K562 (cell line): ENCODE results near the gene CD40. TPM values are rescaled to one million over a fixed set of nuclear protein-coding genes. Genes with fewer than 3 reads are reported as not detected.

Experiments used
- ATAC-seq: fragments of 200-7000 bp; cut with Tn5 transposase; 3 replicates; pipeline ENCODE4 v1.9.1; 2020; ENCODE audit warnings: moderate library complexity
- BruUV-seq: library from RNA; stranded (reverse); fragments of 400-500 nt; replicated peaks from 2 replicates; lab custom pipeline; 2021; lab: Mats Ljungman, UMichigan
- CTCF ChIA-PET: fragments of 300-600 bp; formaldehyde crosslinking; extraction: SDS; loops from one replicate; lab custom pipeline; 2021; ENCODE audit warnings: low intra/inter-chr PET ratio; lab: Yijun Ruan, JAX
- POLR2A ChIA-PET: fragments of 300-600, 350-650 bp; sonication (Branson Sonifier 250); formaldehyde crosslinking; extraction: SDS; loops from one replicate; lab custom pipeline; 2021; ENCODE audit warnings: antibody characterized with exemption, inconsistent platforms; lab: Yijun Ruan, JAX
- DNase-seq, 4 experiments: peaks; one replicate each; pipeline versions ENCODE4 v3.0.0 to v3.0.0-alpha.2; 2011 to 2018; ENCODE audit warnings: low spot score in 3 of 4, mixed read lengths in 3 of 4; ENCODE audit errors: extremely low read depth in 1 of 4
- FAIRE-seq: peaks from 2 replicates; lab custom pipeline; 2011; peaks lifted over from hg19 to GRCh38; lab: Jason Lieb, UNC
- H2AFZ ChIP-seq: 2 replicates; pipeline ENCODE4 v1.6.0; 2011; ENCODE audit warnings: low read depth, low read length, control low read depth, inconsistent platforms
- H3K27ac ChIP-seq: fragments of 200-600 bp; 3 replicates; pipeline ENCODE4 v1.8.0; 2011; ENCODE audit warnings: low read depth, mild to moderate bottlenecking, control low read depth, inconsistent platforms, low read length, moderate library complexity, mixed read lengths; ENCODE audit errors: extremely low read depth
- H3K27me3 ChIP-seq, 2 experiments: fragments of 300-600 bp in 1 of 2; 2 replicates in 1 of 2; 3 replicates in 1 of 2; pipeline versions ENCODE4 v1.6.0 to v1.8.0; 2011; ENCODE audit warnings: inconsistent platforms in 2 of 2, low read length in 2 of 2, mild to moderate bottlenecking in 1 of 2, mixed read lengths in 1 of 2, moderate library complexity in 1 of 2; ENCODE audit not compliant: control insufficient read depth in 2 of 2, insufficient read depth in 2 of 2
- H3K36me3 ChIP-seq: fragments of 300-600 bp; 3 replicates; pipeline ENCODE4 v1.8.0; 2011; ENCODE audit warnings: mild to moderate bottlenecking, low read length, inconsistent platforms; ENCODE audit not compliant: control insufficient read depth, insufficient read depth
- H3K4me1 ChIP-seq, 2 experiments: fragments of 200-600 bp in 1 of 2; replicated peaks in 1 of 2; 2 replicates in 1 of 2; 3 replicates in 1 of 2; pipeline versions ENCODE4 v1.5.1 to v1.8.0; 2011; ENCODE audit warnings: inconsistent platforms in 2 of 2, low read length in 2 of 2, mild to moderate bottlenecking in 1 of 2, mixed read lengths in 1 of 2, moderate library complexity in 1 of 2; ENCODE audit not compliant: control insufficient read depth in 2 of 2, insufficient read depth in 2 of 2
- H3K4me2 ChIP-seq: 2 replicates; pipeline ENCODE4 v1.6.1; 2011; ENCODE audit warnings: low read length, control low read depth, inconsistent platforms, mixed read lengths; ENCODE audit not compliant: insufficient read depth
- H3K4me3 ChIP-seq: fragments of 200-600 bp; sonication (generic), shearing (Covaris generic); 2 replicates; pipeline ENCODE4 v1.5.1; 2016; ENCODE audit warnings: control low read depth, inconsistent platforms
- H3K79me2 ChIP-seq: fragments of 200-600 bp; 3 replicates; pipeline ENCODE4 v1.8.0; 2011; ENCODE audit warnings: low read length, inconsistent platforms; ENCODE audit not compliant: control insufficient read depth, insufficient read depth
- H3K9ac ChIP-seq, 2 experiments: 2 replicates each; pipeline versions ENCODE4 v1.6.0 to v1.6.1; 2011; ENCODE audit warnings: low read depth in 2 of 2, low read length in 2 of 2, control low read depth in 1 of 2, inconsistent platforms in 1 of 2, mild to moderate bottlenecking in 1 of 2, mixed read lengths in 1 of 2; ENCODE audit not compliant: insufficient read depth in 1 of 2
- H3K9me1 ChIP-seq: one replicate; pipeline ENCODE4 v1.6.0; 2011; ENCODE audit warnings: inconsistent platforms, mild to moderate bottlenecking, low read length, moderate library complexity; ENCODE audit not compliant: control insufficient read depth, insufficient read depth
- H3K9me3 ChIP-seq: replicated peaks from 2 replicates; pipeline ENCODE4 v1.5.1; 2011; ENCODE audit warnings: low read depth, low read length, inconsistent platforms; ENCODE audit not compliant: control insufficient read depth, insufficient read depth
- H4K20me1 ChIP-seq: replicated peaks from 2 replicates; pipeline ENCODE4 v1.6.1; 2011; ENCODE audit warnings: low read length, inconsistent platforms, mixed read lengths; ENCODE audit not compliant: control insufficient read depth, insufficient read depth
- CBFA2T2 ChIP-seq: fragments of 450-650 bp; conservative IDR thresholded peaks from 2 replicates; pipeline ENCODE4 v1.6.1; 2017; ENCODE audit warnings: mild to moderate bottlenecking
- OTX1 ChIP-seq: fragments of 450-650 bp; formaldehyde crosslinking; IDR thresholded peaks from 2 replicates; pipeline ENCODE4 v1.4.0; 2022; ENCODE audit warnings: mild to moderate bottlenecking
- ZNF282 ChIP-seq: sonication (generic); formaldehyde crosslinking; IDR thresholded peaks from 2 replicates; pipeline ENCODE4 v1.8.1; 2023; ENCODE audit warnings: missing genetic modification reagents
- ZNF41 ChIP-seq: fragments of 250-450 bp; sonication (Bioruptor Pico); conservative IDR thresholded peaks from 2 replicates; pipeline ENCODE4 v1.4.0; 2020; ENCODE audit warnings: mild to moderate bottlenecking
- WGBS: fragments of 100-300 bp; shearing (Covaris generic); methylation state at CpG from one replicate; pipeline ENCODE4 v1.1.6; 2016; ENCODE audit warnings: low coverage, mixed read lengths; ENCODE audit not compliant: insufficient coverage; ENCODE audit errors: missing lambda C conversion rate; 5-methylcytosine and 5-hydroxymethylcytosine counted together
- in situ Hi-C: fragments of 300-500 bp; cut with MboI; formaldehyde crosslinking; loops from 4 replicates; pipeline ENCODE4 v1.15.0; 2018; ENCODE audit warnings: inconsistent platforms, mixed read lengths
- intact Hi-C: fragments of 100-400 bp; cut with micrococcal nuclease; formaldehyde crosslinking; loops from 2 replicates; pipeline ENCODE4 v1.14.2; 2022
- polyA plus RNA-seq, 8 experiments: library from polyadenylated mRNA; depleted of rRNA in 4 of 8; stranded (reverse) in 5 of 8; unstranded in 3 of 8; fragments of >200 nt; fragmentation: Nextera tagmentation in 2 of 8; fragmentation: Illumina TruSeq in 1 of 8; extraction: Ambion mirVana in 2 of 8; extraction: Trizol in 1 of 8; gene quantifications; 2 replicates each; pipeline versions ENCODE4 v1.2.1 to v1.2.3, GENCODE V29; 2011 to 2014; ENCODE audit warnings: inconsistent platforms in 1 of 8, missing spikeins in 1 of 8
- total RNA-seq, 7 experiments: library from RNA; depleted of rRNA in 6 of 7; stranded (reverse); fragments of >200 nt in 6 of 7; fragmentation: Illumina TruSeq in 2 of 7; extraction: Trizol in 2 of 7; gene quantifications; 2 replicates each; pipeline versions ENCODE4 v1.2.1 to v1.2.3, GENCODE V29; 2011 to 2021; ENCODE audit warnings: low replicate concordance in 1 of 7
- TF ChIP-seq, protein P1 (sequence below): sonication (generic); formaldehyde crosslinking; IDR thresholded peaks from 2 replicates; pipeline ENCODE4 v1.9.0; 2022; ENCODE audit warnings: mild to moderate bottlenecking, missing genetic modification reagents
- TF ChIP-seq, protein P2 (sequence below): sonication (generic); formaldehyde crosslinking; IDR thresholded peaks from 2 replicates; pipeline ENCODE4 v1.8.0; 2022; ENCODE audit warnings: missing genetic modification reagents, mild to moderate bottlenecking, moderate library complexity, borderline replicate concordance

Gene CD40
- total and polyA plus RNA-seq, 9 of the 15 experiments (the other 6 are each of a cell fraction or from before 2014, with no cell fraction given), result 0.76 to 3.7 (median 1.6) TPM

DNA sequence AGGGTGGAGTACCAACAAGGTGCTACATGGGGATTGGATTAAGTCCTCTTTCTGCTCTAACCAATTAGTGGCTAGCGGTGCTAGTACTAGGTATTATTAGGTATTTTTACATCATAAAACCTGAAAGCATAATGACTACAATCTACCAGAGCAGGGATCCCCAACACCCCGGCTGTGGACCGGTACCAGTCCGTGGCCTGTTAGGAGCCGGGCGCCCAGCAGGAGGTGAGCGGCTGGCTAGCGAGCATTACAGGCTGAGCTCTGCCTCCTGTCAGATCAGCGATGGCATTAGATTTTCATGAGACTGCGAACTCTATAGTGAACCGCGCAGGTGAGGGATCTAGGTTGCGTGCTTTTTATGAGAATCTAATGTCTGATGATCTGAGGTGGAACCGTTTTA is 9.1 kb upstream of the CD40 start:
- H3K4me1 ChIP-seq, result no peaks in the 10 kb centered on the region
- 0 out of 2 replicates have a peak, but pooled peaks cover 4% of the 10 kb centered on the region for H4K20me1 ChIP-seq
- H2AFZ ChIP-seq, result no peak overlapping the region
- H3K27ac ChIP-seq, result no peak overlapping the region
- no peaks in the 10 kb centered on the region for H3K9me1 ChIP-seq
- intact Hi-C loops, result no loop called here
- H3K4me3 ChIP-seq, result no peak overlapping the region
- H3K9me3 ChIP-seq, result no peaks in the 10 kb centered on the region
- ChIA-PET CTCF (no interaction called here), POLR2A (interaction anchor here (0.8 to 2.4 kb wide), 2 partner anchors 9 to 309 kb away, joined by 3 to 6 read pairs; partner anchors contain the start of gene CD40)
- H3K27me3 ChIP-seq, result peaks cover 22 to 24% of the 10 kb centered on the region in 2 experiments
- H3K79me2 ChIP-seq, result no peaks in the 10 kb centered on the region
- DNase-seq (no peak), FAIRE-seq (no peak), ATAC-seq (no peak)
- WGBS, result 18% methylated on average over 14 of the region's 14 CpGs
- no peaks in the 10 kb centered on the region for H3K36me3 ChIP-seq
- no TSS peak for BruUV-seq
- TF ChIP-seq ZNF282 (CRISPR knock-in tag), result no peak
- TF ChIP-seq ZNF41 (CRISPR knock-in tag), result no peak
- H3K9ac ChIP-seq, result no peak overlapping the region
- in situ Hi-C loops, result no loop called here
- H3K4me2 ChIP-seq, result no peak overlapping the region

DNA sequence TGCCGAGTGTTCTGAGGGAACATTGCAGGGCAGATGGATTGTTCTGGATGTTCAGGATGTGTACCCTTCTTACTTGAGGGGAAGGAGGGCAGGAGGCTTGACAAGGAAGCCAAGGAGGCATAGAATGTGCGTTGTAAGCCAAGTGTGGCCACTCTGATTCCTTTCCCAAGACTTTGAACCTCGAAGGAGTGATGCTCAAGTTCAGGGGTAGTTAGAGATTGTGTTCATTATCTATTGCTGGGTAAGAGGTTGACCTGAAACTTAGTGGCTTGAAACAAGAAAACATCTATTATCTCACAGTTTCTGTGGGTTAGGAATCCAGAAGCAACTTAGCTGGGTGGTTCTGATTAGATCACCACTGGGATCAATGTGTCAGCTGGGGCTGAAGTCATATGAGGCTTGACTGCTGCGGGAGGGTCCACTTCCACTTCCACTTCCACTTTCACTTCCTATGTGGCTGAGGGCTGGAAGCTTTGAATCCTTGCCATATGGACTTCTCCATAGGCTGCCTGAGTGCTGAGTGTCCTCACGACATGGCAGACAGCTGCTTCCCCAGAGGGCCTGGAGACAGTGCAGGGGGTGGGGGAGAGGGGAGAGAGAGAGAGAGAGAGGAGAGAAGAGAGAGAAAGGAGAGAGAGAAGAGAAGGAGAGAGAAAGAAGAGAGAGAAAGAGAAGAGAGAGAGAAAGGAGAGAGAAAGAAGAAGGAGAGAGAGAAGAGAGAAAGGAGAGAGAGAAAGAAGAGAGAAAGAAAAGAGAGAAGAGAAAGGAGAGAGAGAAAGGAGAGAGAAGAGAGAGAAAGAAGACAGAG is 6.9 kb upstream of the CD40 start:
- WGBS, result 0% methylated on average over 5 of the region's 5 CpGs
- CTCF ChIA-PET, result no interaction called here
- no peak overlapping the region for H3K27ac ChIP-seq
- 0 out of 2 replicates have a peak, but pooled peaks cover 1% of the 10 kb centered on the region for H3K9me3 ChIP-seq
- in situ Hi-C loops (no loop called here), intact Hi-C loops (no loop called here)
- H3K4me1 ChIP-seq, result no peaks in the 10 kb centered on the region
- no peak overlapping the region for H3K9ac ChIP-seq
- BruUV-seq, result no TSS peak
- no peak overlapping the region for H3K4me3 ChIP-seq
- 0 out of 2 replicates have a peak, but pooled peaks cover 9% of the 10 kb centered on the region for H4K20me1 ChIP-seq
- ATAC-seq, result no peak
- H3K27me3 ChIP-seq, result peaks cover 21 to 28% of the 10 kb centered on the region in 2 experiments
- no peak overlapping the region for H3K4me2 ChIP-seq
- DNase-seq, result no peak
- H2AFZ ChIP-seq, result no peak overlapping the region
- POLR2A ChIA-PET, result no interaction called here
- no peaks in the 10 kb centered on the region for H3K36me3 ChIP-seq
- FAIRE-seq, result no peak
- no peaks in the 10 kb centered on the region for H3K79me2 ChIP-seq
- no peaks in the 10 kb centered on the region for H3K9me1 ChIP-seq
- TF ChIP-seq, protein P1, sequence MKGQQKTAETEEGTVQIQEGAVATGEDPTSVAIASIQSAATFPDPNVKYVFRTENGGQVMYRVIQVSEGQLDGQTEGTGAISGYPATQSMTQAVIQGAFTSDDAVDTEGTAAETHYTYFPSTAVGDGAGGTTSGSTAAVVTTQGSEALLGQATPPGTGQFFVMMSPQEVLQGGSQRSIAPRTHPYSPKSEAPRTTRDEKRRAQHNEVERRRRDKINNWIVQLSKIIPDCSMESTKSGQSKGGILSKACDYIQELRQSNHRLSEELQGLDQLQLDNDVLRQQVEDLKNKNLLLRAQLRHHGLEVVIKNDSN (CRISPR knock-in tag), result peak; percentile 79
- TF ChIP-seq CBFA2T2 (0 out of 2 replicates have a peak, but pooled peaks have one; percentile 9), OTX1 (CRISPR knock-in tag) (peak; percentile 78; the same call in 1 of the 2 replicates)
- TF ChIP-seq, protein P2, sequence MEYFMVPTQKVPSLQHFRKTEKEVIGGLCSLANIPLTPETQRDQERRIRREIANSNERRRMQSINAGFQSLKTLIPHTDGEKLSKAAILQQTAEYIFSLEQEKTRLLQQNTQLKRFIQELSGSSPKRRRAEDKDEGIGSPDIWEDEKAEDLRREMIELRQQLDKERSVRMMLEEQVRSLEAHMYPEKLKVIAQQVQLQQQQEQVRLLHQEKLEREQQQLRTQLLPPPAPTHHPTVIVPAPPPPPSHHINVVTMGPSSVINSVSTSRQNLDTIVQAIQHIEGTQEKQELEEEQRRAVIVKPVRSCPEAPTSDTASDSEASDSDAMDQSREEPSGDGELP (CRISPR knock-in tag), result peak; percentile 55; the same call in 1 of the 2 replicates
